Spinal cord (tissue), 10 donors: ENCODE data around the gene DDIT3. TPM values are rescaled to one million over a fixed set of nuclear protein-coding genes. Genes with fewer than 3 reads are reported as not detected.
"Not testable (repeated sequence)": the region's sequence is repeated elsewhere in the genome, so short reads cannot be mapped to it uniquely, and the experiment has no call there.

ENCODE experiments used
- DNase-seq, 6 donors: peaks; one replicate each; pipeline versions ENCODE4 v3.0.0 to v3.0.0-alpha.2; 2013 to 2015; ENCODE audit warnings: low spot score in 6 of 6, low read depth in 4 of 6
- H3K27ac ChIP-seq: one replicate; pipeline ENCODE4 v1.5.1; 2013; ENCODE audit warnings: low read depth, low read length, control low read depth
- H3K27me3 ChIP-seq: one replicate; pipeline ENCODE4 v1.6.1; 2013; ENCODE audit warnings: low read length; ENCODE audit not compliant: control insufficient read depth, insufficient read depth
- H3K36me3 ChIP-seq: one replicate; pipeline ENCODE4 v1.6.1; 2013; ENCODE audit warnings: low read length; ENCODE audit not compliant: control insufficient read depth, insufficient read depth
- H3K4me1 ChIP-seq: one replicate; pipeline ENCODE4 v1.6.1; 2013; ENCODE audit warnings: low read length; ENCODE audit not compliant: control insufficient read depth, insufficient read depth
- H3K4me3 ChIP-seq: one replicate; pipeline ENCODE4 v1.5.1; 2013; ENCODE audit warnings: low read depth, low read length, control low read depth
- H3K9me3 ChIP-seq: one replicate; pipeline ENCODE4 v1.6.1; 2013; ENCODE audit warnings: low read length; ENCODE audit not compliant: control insufficient read depth, insufficient read depth
- WGBS: methylation state at CpG from one replicate; pipeline ENCODE4 v1.1.5; 2013; ENCODE audit warnings: missing lambda C conversion rate; ENCODE audit not compliant: insufficient coverage; 5-methylcytosine and 5-hydroxymethylcytosine counted together
- polyA plus RNA-seq, 2 donors: library from polyadenylated mRNA; unstranded; fragments of 120-200 nt; gene quantifications; one replicate each; pipeline ENCODE4 v1.2.1, GENCODE V29; 2013; ENCODE audit not compliant: insufficient read length in 2 of 2
- total RNA-seq, 2 donors: library from RNA; depleted of rRNA in 1 of 2; stranded (reverse); fragments of 120-200 nt in 1 of 2; fragments of >200 nt in 1 of 2; gene quantifications; one replicate each; pipeline versions ENCODE4 v1.2.3 to v1.2.4, GENCODE V29; 2013 to 2014
- donor health status: healthy.

The DDIT3 gene
- total and polyA plus RNA-seq, 4 donors = 19.9 to 46.7 (median 27.4) TPM

DNA sequence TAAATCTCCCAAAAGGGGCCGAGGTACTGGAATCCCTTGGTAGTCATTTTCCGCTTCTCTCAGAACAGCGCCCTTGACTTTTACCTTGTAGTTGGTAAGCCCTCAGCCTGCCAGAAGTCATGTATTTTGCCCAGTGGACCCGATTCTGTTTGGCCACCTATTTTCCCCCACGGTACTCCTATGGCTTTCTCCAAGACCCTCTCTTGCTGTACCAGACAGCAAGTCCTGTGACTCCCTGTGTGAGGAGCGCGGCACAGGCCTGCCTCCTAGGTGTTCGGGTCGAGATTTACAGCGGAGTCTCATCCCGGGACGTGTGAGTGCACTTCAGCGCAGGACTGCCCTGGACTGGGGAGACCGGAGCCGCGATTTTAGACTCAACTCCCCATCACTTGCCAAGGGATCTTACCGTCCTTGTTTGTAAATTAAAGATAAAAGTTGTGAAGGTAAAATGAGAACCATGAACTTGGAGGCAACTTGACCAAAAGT, 1.3 kb upstream of the DDIT3 start:
- no peaks in the 10 kb centered on the region for H3K27me3 ChIP-seq
- no peaks in the 10 kb centered on the region for H3K9me3 ChIP-seq
- peak in 3 of 6 donors; percentile 13 to 60 (median 57) for DNase-seq
- H3K4me3 ChIP-seq = peak overlapping the region; percentile 79
- peak overlapping the region; percentile 100 for H3K27ac ChIP-seq
- 36% methylated on average over 5 of the region's 17 CpGs for WGBS
- peaks cover 40% of the 10 kb centered on the region for H3K36me3 ChIP-seq
- H3K4me1 ChIP-seq = peaks cover 66% of the 10 kb centered on the region

DNA sequence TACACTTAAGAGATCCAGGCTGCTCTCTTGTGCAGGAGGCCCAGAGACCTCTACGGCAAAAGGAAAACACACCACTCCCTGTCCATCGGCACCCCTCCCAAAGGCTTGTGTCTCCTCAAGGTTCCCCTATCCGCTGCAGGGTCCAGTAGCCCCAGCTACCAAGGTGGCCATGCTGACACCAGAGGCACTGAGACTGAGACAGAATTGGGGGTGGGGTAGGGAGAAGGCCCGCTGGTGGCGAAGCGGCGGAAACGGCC, 590 bp downstream of the DDIT3 start:
- Histone ChIP-seq H3K36me3 (peaks cover 36% of the 10 kb centered on the region), H3K4me3 (peak overlapping the region; percentile 91), H3K27ac (peak overlapping the region; percentile 94), H3K9me3 (no peaks in the 10 kb centered on the region), H3K27me3 (no peaks in the 10 kb centered on the region), H3K4me1 (peaks cover 50% of the 10 kb centered on the region)
- peak in 4 of 6 donors; percentile 3 to 57 (median 19) for DNase-seq
- WGBS = 0% methylated on average over 7 of the region's 8 CpGs

DNA sequence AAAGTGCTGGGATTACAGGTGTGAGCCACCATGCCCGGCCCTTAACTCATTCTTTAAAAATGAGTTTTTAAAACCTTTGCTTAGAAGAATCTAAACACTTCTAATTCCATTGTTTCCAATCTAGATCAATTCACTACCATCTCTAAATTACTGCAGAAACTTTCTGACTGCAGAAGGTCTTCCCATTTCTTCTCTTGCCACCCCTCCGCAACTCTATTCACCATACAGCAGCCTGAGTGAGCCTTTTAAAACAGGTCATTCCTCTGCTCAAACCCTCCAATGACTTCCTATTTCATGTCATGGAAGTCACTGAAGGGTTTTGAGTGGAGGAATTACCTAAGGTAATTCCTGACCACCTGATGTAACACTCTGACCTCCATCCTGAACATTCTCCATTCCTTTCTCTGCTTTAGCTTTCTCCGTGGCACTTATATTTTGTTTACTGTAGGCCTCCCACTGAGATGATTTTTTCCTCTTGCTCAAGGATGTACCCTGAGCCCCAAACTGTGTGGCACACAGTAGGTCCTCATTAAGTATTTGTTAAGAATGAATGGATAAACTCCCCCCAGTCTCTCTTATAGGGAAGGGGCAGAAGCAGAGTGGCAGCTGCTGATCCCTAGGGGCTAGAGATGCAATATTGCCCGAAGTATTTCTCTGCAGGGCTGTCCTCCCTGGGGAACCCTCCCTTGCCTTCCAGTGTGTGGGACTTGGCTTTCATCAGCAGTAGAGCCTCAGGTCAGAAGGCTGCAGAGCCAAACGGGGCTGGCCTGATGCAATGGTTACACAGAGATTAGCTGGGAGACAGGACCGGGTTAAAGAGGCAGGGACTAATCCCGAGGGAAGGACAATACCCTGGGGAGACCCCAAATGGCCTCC, 1.2 kb downstream of the DDIT3 start:
- Histone ChIP-seq H3K9me3 (no peaks in the 10 kb centered on the region), H3K36me3 (peaks cover 36% of the 10 kb centered on the region), H3K27ac (peak overlapping the region; percentile 94), H3K4me1 (peaks cover 44% of the 10 kb centered on the region), H3K4me3 (peak overlapping the region; percentile 91), H3K27me3 (no peaks in the 10 kb centered on the region)
- peak in 1 of 6 donors; percentile 18 for DNase-seq
- 31% methylated on average over 7 of the region's 7 CpGs for WGBS

DNA sequence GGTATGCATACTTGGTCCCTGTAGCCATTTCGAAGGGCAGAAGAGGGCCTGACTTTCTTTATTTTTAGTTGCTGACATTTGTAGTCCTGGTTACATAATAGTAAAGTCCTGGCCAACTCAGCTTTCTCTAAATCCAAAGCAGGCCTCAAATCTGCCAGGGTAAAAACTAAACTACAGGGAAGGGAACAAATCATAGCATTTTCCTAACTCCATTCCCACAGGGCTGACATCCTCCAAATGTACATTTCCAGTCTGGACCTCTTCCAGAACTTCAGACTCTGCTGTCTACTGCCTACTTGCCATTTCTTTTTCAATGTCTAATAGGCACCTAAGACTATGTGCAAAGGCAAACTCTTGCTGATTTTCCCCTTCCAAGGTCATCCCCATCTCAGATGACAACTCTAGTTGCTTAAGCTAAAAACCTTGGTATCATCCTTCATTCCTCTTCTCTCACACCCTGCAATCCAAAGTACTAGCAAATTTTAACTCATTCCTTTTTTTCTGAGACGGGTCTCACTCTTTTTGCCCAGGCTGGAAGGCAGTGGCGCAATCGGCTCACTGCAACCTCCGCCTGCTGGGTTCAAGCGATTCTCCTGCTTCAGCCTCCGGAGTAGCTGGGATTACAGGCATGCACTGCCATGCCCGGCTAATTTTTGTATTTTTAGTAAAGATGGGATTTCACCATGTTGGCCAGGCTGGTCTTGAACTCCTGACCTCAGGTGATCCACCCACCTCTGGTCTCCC, 2.0 kb downstream of the DDIT3 start:
- Histone ChIP-seq H3K27me3 (no peaks in the 10 kb centered on the region), H3K4me1 (peaks cover 36% of the 10 kb centered on the region), H3K36me3 (peaks cover 43% of the 10 kb centered on the region), H3K9me3 (no peaks in the 10 kb centered on the region), H3K4me3 (no peak overlapping the region), H3K27ac (no peak overlapping the region)
- DNase-seq = no peak
- 91% methylated on average over 7 of the region's 8 CpGs for WGBS

DNA sequence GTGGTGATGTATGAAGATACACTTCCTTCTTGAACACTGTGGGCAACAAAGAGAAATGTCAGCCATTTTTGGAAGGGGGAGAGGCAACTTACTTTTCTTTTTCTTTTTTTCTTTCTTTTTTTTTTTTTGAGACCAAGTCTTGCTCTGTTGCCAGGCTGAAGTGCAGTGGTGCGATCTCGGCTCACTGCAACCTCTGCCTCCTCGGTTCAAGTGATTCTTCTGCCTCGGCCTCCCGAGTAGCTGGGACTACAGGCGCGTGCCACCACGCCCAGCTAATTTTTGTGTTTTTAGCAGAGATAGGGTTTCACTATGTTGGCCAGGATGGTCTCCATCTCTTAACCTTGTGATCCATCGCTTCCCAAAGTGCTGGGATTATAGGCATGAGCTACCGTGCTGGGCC, 2.6 kb downstream of the DDIT3 start:
- peaks cover 34% of the 10 kb centered on the region for H3K4me1 ChIP-seq
- H3K27me3 ChIP-seq, DNase-seq, H3K9me3 ChIP-seq, H3K27ac ChIP-seq, H3K4me3 ChIP-seq: not testable (repeated sequence)
- 90% methylated on average over 2 of the region's 10 CpGs for WGBS
- H3K36me3 ChIP-seq = peaks cover 48% of the 10 kb centered on the region

DNA sequence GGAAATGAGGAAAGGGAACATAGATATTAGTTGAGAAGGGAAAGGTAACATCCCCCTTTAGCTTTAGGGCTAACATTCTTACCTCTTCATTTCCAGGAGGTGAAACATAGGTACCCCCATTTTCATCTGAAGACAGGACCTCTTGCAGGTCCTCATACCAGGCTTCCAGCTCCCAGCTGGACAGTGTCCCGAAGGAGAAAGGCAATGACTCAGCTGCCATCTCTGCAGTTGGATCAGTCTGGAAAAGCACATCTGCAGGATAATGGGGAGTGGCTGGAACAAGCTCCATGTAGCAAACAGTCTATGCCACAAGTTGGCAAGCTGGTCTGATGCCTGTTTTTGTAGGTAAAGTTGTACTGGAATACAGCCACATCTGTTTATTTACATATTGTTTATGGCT, 3.1 kb downstream of the DDIT3 start:
- WGBS = 100% methylated on average over 1 of the region's 1 CpG
- Histone ChIP-seq H3K4me3 (no peak overlapping the region), H3K27me3 (no peaks in the 10 kb centered on the region), H3K27ac (no peak overlapping the region), H3K4me1 (peaks cover 31% of the 10 kb centered on the region), H3K36me3 (peaks cover 53% of the 10 kb centered on the region), H3K9me3 (no peaks in the 10 kb centered on the region)
- DNase-seq = no peak

DNA sequence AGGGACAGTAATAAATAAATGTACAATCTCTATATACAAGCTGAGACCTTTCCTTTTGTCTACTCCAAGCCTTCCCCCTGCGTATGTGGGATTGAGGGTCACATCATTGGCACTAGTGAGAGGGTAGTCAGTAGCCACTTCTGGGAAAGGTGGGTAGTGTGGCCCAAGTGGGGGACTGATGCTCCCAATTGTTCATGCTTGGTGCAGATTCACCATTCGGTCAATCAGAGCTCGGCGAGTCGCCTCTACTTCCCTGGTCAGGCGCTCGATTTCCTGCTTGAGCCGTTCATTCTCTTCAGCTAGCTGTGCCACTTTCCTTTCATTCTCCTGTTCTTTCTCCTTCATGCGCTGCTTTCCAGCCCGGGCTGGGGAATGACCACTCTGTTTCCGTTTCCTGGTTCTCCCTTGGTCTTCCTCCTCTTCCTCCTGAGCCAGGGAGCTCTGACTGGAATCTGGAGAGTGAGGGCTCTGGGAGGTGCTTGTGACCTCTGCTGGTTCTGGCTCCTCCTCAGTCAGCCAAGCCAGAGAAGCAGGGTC, 3.6 kb downstream of the DDIT3 start:
- DNase-seq = no peak
- Histone ChIP-seq H3K4me1 (peaks cover 26% of the 10 kb centered on the region), H3K36me3 (peaks cover 58% of the 10 kb centered on the region), H3K4me3 (no peak overlapping the region), H3K27me3 (no peaks in the 10 kb centered on the region), H3K27ac (no peak overlapping the region), H3K9me3 (no peaks in the 10 kb centered on the region)
- 94% methylated on average over 9 of the region's 11 CpGs for WGBS

DNA sequence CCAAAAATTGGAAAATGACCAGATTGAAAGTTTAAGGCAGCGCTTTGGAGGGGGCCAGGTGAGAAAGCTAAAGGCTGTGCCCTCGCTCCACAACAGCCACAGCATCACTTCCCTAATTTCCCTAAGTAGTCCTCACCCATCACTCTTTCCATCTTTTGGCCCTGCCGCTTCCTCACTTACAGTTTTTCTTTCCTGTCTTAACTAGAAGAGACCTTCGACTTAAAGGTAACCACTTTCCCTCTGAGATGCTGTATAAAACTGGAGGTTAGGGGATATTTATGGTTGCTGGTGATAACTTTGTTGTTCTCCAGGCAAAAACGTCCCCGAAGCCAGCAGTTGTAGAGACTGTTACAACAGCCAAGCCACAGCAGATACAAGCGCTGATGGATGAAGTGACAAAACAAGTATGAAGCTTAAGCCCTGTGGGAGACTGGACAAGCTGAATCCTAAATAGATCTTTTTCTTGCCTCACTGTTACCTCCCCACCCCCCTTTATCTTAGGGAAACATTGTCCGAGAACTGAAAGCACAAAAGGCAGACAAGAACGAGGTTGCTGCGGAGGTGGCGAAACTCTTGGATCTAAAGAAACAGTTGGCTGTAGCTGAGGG, 4.3 kb downstream of the DDIT3 start:
- 94% methylated on average over 5 of the region's 11 CpGs for WGBS
- no peaks in the 10 kb centered on the region for H3K9me3 ChIP-seq
- no peak overlapping the region for H3K4me3 ChIP-seq
- H3K27ac ChIP-seq = no peak overlapping the region
- H3K36me3 ChIP-seq = peaks cover 64% of the 10 kb centered on the region
- no peak for DNase-seq
- H3K4me1 ChIP-seq = peaks cover 20% of the 10 kb centered on the region
- no peaks in the 10 kb centered on the region for H3K27me3 ChIP-seq

DNA sequence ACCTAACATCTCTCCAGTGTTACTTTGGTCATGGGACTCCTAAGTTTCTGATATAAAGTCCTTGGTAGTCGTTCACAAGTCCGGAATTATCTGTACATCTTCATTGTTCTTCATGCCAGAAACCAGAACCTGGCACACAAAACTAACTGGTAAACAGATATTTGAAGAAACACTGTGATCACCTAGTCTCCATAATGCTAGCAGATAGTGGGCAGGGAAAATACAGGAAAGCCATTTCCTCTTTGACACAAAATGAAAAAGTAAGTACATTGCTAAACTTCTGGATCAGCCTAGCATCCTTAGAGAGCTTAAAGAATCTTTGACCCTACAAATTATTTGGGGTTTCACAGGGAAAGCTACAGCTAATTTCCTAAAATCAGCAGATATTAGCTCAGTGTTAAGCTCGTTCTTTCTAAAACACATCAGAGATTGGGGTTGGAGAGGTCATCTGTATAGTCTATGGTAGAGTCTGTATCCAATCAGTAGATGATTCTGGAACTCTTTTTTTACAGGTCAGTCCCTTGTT, 4.8 kb downstream of the DDIT3 start:
- no peaks in the 10 kb centered on the region for H3K9me3 ChIP-seq
- DNase-seq = no peak
- no peak overlapping the region for H3K27ac ChIP-seq
- no peaks in the 10 kb centered on the region for H3K27me3 ChIP-seq
- H3K4me3 ChIP-seq = no peak overlapping the region
- peaks cover 70% of the 10 kb centered on the region for H3K36me3 ChIP-seq
- WGBS = 100% methylated on average over 1 of the region's 3 CpGs
- peaks cover 17% of the 10 kb centered on the region for H3K4me1 ChIP-seq
